A549 treated with AZD9567 at 1 μM for 4 hours (cell line): Measurements from ENCODE around the gene TRIM26. TPM values are rescaled to one million over a fixed set of nuclear protein-coding genes. Genes with fewer than 3 reads are reported as not detected.

ENCODE experiments used
- total RNA-seq: library from RNA; stranded (reverse); fragments of 200-300 nt; extraction: Qiagen RNA extraction; gene quantifications from 5 replicates; pipeline ENCODE4 v1.2.3, GENCODE V29; 2022; ENCODE audit not compliant: insufficient read depth

The TRIM26 gene, protein sequence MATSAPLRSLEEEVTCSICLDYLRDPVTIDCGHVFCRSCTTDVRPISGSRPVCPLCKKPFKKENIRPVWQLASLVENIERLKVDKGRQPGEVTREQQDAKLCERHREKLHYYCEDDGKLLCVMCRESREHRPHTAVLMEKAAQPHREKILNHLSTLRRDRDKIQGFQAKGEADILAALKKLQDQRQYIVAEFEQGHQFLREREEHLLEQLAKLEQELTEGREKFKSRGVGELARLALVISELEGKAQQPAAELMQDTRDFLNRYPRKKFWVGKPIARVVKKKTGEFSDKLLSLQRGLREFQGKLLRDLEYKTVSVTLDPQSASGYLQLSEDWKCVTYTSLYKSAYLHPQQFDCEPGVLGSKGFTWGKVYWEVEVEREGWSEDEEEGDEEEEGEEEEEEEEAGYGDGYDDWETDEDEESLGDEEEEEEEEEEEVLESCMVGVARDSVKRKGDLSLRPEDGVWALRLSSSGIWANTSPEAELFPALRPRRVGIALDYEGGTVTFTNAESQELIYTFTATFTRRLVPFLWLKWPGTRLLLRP
- 26.5 to 36.8 TPM (median 28.0 TPM) in 5 replicates for total RNA-seq

DNA sequence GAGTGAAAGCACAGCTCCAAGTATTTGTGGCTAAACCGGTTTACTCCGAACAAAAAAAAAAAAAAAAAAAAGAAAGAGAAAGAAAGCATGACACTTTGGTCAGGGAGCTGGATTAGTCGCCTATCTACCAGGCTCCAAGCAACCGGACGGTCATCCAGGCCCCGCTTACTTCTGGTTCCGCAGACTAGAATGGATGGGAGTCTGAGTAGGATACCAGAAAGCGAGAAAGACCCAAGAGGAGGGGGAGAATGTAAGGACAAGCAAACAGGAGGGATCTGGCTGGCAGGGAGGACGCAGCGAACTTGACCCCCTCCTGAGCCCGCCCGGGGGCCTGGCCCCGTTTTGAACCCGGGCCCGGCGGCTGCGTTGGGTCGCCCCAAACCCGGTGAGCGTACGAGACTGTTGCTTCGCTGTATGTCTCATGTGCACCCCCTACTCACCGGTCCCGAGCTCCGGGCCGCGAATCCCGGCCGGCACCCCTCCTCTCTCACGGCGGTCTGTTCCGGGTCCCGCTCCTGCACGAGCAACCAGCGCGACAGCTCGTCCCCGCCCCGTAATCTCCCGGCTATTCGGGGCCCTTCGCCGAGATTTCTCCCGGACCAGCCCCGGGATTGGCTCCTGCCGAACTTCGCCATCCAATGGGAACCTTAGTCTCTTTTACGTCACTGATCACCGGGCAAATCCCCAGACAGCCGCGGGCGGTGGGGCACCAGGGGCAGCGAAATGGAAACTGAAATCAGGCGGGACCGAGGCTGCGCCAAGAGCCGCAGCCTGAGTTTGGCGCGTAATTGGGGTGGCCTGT lies at the start of gene TRIM26:
Gene TRIM26, minus strand, starts transcription at position 542 of the 802 bp plus-strand sequence. CDS start 14,303 bp downstream, outside the sequence.

DNA sequence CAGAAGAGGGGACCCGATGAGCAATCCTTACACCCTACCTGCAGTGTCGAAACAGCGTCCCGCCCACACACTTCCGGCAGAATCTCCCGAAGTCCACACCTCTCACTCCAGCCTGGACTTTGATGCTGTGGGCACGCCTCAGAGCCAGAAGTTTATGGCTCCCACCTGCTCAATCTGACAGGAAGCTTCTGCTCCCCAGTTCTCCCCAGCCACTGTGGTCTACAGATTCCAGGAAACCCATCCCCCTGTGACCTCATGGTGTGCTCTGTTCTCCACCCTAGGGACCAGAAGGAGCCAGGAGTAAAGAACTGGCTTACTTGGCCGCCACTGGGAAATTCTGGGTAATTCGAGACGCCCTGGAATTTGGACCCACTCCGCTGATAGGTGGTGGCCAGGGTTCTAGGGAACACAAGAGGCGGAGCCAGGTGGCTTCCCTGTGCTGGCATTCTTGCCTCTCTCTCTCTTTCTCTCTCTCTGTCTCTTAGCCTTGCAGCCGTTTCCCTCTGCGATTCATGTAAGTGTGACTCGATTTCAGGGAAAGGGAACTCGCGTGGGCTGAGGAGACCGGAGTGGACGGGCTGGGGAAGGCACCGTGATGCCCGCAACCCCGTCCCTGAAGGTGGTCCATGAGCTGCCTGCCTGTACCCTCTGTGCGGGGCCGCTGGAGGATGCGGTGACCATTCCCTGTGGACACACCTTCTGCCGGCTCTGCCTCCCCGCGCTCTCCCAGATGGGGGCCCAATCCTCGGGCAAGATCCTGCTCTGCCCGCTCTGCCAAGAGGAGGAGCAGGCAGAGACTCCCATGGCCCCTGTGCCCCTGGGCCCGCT lies 49.9 kb downstream of the TRIM26 start, which contains the start of gene TRIM15:
Gene TRIM15, plus strand, starts transcription at position 457 of the 828 bp plus-strand sequence. Its CDS starts 139 bp downstream, at position 596.

DNA sequence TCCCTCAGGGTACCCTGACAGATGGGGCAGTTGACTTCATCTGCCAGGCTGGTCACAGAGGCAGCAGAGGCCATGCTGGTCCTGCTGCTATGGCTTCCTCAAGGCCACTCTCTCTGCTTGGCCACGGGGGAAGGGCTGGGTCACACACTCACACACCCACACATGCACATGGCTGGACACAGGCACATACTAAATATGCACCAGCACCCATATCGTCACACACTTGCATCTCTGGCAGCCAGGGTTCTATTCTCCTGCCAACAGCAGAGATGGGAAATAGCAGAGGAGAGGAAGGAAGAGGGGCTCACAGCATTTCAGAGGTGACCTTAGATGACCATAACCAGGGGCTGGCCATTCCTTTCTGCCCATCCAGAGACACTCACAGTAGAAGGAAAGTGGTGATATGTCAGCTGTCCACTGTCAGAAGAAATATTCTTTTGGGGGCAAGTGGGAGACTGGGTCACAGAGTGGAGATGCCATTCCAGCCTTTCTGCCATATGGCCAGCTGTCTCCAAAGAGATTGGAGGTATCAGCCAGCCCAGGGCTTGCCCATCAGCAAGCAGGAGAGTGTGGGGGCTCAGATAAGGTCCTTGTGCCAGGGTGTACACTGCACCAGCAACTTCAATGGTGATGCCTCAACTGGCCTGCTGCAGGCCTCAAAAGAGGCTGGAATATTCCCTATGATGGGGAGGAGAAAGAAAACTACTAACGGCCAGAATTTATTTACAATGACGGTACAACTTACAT lies 52.2 kb downstream of the TRIM26 start, which contains the start of gene TRIM10:
Gene TRIM10, minus strand, starts transcription at position 427 of the 747 bp plus-strand sequence. Its CDS starts 353 bp downstream, at position 74.

DNA sequence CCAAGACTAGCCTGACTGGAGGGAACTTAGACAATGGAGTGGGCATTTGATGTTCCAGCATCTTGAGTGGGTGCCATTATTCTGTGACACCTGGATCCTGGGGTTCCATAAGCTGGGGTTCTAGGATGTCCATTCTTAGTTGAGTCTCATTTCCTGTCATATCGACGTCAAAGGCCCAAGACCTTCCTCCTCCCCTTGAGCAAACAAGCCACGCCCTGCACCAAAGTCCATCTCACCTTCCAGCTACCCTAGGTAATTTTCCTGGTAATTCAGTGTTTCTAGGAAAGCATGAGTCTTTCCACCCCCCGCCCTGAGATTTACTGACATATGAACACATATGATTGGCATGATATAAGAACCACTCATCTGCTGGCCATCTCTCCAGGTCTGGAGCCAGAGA lies 77.4 kb downstream of the TRIM26 start, which contains the start of gene TRIM40:
Gene TRIM40, plus strand, starts transcription at position 384 of the 400 bp plus-strand sequence. CDS start 897 bp downstream, outside the sequence.

Other genes with a start within 250 kb of the TRIM26 start
- 9.1 to 34.2 TPM (median 32.8 TPM) in 5 replicates for gene POLR1H, start 152.1 kb downstream of the TRIM26 start, total RNA-seq
- 37.2 to 39.8 TPM (median 38.6 TPM) in 5 replicates for gene PPP1R11, start 146.2 kb downstream of the TRIM26 start, total RNA-seq
- gene RNF39, start 137.6 kb downstream of the TRIM26 start, total RNA-seq = 0.03 to 0.05 TPM in 2 of 5 replicates, not detected in the others
- gene TRIM31, start 100.3 kb downstream of the TRIM26 start, total RNA-seq = 0.42 to 1.0 TPM (median 0.74 TPM) in 4 of 5 replicates, not detected in the other
- not detected in 5 replicates for gene TRIM40, start 77.3 kb downstream of the TRIM26 start, total RNA-seq
- 0.02 TPM in 1 of 5 replicates, not detected in the others for gene TRIM10, start 52.2 kb downstream of the TRIM26 start, total RNA-seq
- not detected in 5 replicates for gene TRIM15, start 49.9 kb downstream of the TRIM26 start, total RNA-seq
- 5.5 to 8.7 TPM (median 7.2 TPM) in 5 replicates for gene TRIM39, start 113.5 kb upstream of the TRIM26 start, total RNA-seq
- gene RPP21, start 131.8 kb upstream of the TRIM26 start, total RNA-seq = 34.3 to 73.3 TPM (median 70.1 TPM) in 5 replicates